Suprapubic skin (tissue), 4 donors: ENCODE results near the gene ERC2.

Source experiments
- EP300 ChIP-seq: sonication (generic); formaldehyde crosslinking; IDR thresholded peaks from one replicate; pipeline ENCODE4 v1.6.1; 2017; ENCODE audit warnings: antibody characterized with exemption
- POLR2A ChIP-seq, 2 donors: fragments of 450-650 bp; IDR thresholded peaks; one replicate each; pipeline ENCODE4 v1.6.1; 2017; ENCODE audit warnings: antibody characterized with exemption in 2 of 2, mild to moderate bottlenecking in 2 of 2, moderate library complexity in 2 of 2
- POLR2AphosphoS5 ChIP-seq, 3 donors: sonication (generic); formaldehyde crosslinking; IDR thresholded peaks; one replicate each; pipeline ENCODE4 v1.6.1; 2017; ENCODE audit warnings: antibody characterized with exemption in 3 of 3
- TF ChIP-seq, protein P1 (sequence below), 2 donors: fragments of 200-600 bp in 1 of 2; fragments of 450-650 bp in 1 of 2; sonication (generic) in 1 of 2; IDR thresholded peaks; one replicate each; pipeline ENCODE4 v1.5.1; 2016 to 2019; ENCODE audit warnings: antibody characterized with exemption in 2 of 2, mild to moderate bottlenecking in 1 of 2, moderate library complexity in 1 of 2

DNA sequence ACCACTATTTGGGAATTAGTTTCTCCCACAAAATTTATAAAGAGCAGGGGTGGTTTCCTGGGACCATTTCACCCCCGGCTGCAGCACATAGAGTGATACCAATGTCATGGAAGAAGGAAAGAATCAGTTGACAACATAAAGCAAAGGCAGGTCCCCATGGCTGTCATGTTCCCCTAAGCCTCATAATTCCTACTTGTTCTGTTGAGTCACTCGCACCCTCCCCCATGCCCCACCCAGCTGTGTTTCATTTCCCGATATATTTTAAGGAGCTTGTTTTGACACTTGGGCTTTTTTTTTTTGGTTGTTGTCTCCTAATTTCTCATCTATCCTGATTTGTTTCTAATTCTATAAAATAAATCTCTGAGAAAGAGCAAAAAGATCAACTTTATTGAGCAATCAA is 24.9 kb downstream of the ERC2 start:
- TF ChIP-seq, protein P1, sequence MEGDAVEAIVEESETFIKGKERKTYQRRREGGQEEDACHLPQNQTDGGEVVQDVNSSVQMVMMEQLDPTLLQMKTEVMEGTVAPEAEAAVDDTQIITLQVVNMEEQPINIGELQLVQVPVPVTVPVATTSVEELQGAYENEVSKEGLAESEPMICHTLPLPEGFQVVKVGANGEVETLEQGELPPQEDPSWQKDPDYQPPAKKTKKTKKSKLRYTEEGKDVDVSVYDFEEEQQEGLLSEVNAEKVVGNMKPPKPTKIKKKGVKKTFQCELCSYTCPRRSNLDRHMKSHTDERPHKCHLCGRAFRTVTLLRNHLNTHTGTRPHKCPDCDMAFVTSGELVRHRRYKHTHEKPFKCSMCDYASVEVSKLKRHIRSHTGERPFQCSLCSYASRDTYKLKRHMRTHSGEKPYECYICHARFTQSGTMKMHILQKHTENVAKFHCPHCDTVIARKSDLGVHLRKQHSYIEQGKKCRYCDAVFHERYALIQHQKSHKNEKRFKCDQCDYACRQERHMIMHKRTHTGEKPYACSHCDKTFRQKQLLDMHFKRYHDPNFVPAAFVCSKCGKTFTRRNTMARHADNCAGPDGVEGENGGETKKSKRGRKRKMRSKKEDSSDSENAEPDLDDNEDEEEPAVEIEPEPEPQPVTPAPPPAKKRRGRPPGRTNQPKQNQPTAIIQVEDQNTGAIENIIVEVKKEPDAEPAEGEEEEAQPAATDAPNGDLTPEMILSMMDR (IDR thresholded peaks at IDR 0.05) = no peak
- TF ChIP-seq POLR2A (IDR thresholded peaks at IDR 0.05) (no peak), POLR2AphosphoS5 (IDR thresholded peaks at IDR 0.05) (no peak), EP300 (no peak)
